GM18873 (cell line): ENCODE measurements around the gene NPTN.
"Not testable (repeated sequence)": the region's sequence is repeated elsewhere in the genome, so short reads cannot be mapped to it uniquely, and the experiment has no call there.

Experiments
- ATAC-seq: cut with Tn5 transposase; IDR thresholded peaks from one replicate; pipeline ENCODE4 v1.9.1; 2021; ENCODE audit warnings: mild to moderate bottlenecking, moderate library complexity, moderate number of reproducible peaks; ENCODE audit not compliant: unreplicated experiment, low FRiP score

The NPTN gene

GRCh38 chr15:73633111-73633990 lies at the start of gene NPTN:
Gene NPTN (minus strand): TSS chr15:73633389. CDS start chr15:73633215, 174 bp downstream.
- peak; percentile 76 for ATAC-seq

DNA sequence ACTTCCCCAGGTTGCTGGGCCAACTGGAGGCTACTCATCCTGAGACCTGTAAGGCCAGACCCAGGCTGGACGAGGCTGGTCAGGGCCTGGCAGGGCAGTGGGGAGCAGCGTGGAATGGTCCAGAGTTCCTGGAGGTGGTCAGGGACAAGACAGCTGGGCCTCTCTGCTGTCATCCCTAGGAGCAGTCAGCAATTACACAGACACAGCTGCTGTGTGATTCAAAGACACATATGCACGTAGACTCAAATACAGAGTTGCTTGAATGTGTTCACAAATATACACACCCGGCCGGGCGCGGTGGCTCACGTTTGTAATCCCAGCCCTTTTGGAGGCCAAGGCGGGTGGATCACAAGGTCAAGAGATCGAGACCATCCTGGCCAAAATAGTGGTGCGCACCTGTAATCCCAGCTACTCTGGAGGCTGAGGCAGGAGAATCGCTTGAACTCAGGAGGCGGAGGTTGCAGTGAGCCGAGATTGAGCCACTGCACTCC lies 49.5 kb upstream of the NPTN start:
- ATAC-seq: no peak

DNA sequence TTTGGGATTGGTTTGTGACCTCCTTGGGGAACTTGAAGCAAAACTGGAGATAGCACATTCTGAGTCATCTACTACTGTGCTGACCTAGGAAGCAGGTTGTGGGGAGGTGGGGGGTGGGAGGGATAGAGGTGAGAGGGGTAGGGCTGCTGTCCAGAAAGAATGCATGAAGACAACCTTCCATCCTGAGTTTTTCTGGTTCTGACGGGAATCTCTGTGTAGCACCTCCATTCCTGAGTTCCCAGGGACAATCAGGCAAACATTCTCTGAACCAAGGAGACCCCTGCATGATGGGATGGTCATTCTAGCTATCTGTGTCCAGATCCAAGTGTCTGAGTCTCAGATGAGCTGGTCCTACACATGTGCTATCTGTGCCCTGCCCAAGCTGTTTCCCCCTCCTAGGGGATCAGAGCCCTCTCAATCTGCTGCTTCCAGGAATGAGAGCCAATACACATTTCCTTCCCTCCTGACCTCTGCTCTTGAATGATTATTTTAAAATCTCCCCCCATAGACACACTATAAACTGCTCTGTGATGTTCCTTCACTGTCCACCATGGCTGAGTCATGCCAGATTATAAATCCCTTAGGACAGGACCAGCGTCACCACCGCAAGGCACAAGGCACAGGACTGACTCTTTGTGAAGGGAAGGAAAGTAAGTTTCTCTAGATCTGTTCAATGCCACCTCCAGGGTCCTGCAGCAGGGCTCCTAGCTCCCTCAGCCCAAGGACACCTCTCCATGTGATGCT lies 48.8 kb upstream of the NPTN start:
- ATAC-seq: no peak

GRCh38 chr15:73681063-73681462 lies 47.9 kb upstream of the NPTN start:
- no peak for ATAC-seq

DNA sequence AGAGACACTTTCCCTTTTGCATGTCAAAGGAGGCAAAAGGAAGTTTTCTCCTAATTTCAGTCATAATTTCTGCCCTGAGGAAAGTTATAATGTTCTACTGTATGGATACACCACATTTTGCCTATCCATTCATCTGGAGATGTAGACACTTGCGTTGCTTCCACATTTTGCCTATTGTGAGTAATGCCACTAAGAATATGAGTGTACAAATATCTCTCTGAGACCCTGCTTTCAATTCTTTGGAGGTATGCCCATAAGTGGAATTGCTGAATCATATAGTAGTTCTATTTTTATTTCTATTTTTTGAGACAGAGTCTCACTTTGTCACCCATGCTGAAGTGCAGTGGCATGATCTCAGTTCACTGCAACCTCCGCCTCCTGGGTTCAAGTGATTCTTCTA lies 47.4 kb upstream of the NPTN start:
- no peak for ATAC-seq

GRCh38 chr15:73679964-73680363 lies 46.8 kb upstream of the NPTN start:
- no peak for ATAC-seq

DNA sequence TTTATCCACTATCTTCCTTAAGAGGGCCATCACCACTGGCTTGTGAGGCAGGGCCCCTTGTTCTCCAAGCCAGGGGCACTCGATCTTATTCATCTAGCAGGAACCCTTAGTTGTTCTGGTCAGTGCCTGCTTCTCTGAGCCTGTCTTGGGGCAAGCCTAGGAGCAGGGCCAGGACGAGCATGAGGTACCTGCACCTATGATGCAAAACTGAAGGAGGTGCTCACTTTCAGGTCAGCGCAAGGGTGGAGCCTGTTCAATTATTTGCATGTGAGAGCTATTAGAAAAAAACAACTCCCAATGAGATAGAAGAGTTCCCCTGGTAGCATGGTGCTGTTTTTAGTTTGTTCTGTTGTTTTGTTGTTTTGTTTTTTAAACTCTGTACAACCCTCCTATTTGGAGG lies 46.0 kb upstream of the NPTN start:
- ATAC-seq: no peak

- no peak for ATAC-seq
These were observed 45.3 kb upstream of the NPTN start for GRCh38 chr15:73678498-73678897.

GRCh38 chr15:73677733-73678132 lies 44.5 kb upstream of the NPTN start:
- no peak for ATAC-seq

- no peak for ATAC-seq
These were observed 44.0 kb upstream of the NPTN start for GRCh38 chr15:73677146-73677607.

GRCh38 chr15:73674587-73674986 lies 41.4 kb upstream of the NPTN start:
- ATAC-seq: no peak

- ATAC-seq: no peak
These were observed 27.3 kb upstream of the NPTN start for GRCh38 chr15:73660455-73660854.

DNA sequence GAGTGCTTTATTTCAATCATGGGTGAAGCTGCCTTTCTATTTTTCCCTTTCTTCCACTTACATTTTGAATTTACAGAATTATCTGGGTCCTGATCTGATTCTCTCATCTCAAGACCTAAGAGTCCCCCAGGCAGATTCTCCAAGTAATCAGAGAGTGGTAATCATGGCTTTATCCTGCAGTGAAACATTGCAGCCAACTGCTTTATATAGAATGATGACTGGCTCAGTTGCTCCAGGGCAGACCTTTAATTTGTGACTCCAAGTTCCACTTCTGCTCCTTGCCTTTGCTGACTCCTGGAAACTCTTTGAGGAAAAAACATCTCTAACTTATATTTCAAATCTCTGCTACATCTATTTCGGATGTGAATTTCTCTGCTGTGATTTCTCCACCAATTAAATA lies 25.5 kb upstream of the NPTN start:
- ATAC-seq: no peak

- no peak for ATAC-seq
These were observed 22.5 kb upstream of the NPTN start for GRCh38 chr15:73655724-73656123.

DNA sequence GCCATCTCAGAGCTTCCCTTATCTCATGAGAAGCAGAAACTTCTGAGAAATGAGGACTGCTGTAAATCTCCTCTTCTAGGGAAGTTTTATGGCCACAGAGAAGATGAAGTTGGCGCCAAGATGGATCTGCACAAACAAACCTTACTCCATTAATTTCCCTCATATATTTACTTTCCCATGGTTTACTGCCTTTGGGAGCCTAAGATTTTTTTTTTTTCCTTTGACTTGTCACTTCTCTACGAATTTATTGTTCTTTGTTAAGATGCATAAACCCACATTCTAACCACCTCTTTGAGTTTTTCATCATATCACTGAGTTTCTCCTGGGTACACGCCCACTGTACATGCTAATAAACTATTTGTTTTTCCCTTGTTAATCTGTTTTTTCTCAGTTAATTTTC lies 21.5 kb upstream of the NPTN start:
- no peak for ATAC-seq

GRCh38 chr15:73650416-73651126 lies 17.4 kb upstream of the NPTN start:
- no peak for ATAC-seq

DNA sequence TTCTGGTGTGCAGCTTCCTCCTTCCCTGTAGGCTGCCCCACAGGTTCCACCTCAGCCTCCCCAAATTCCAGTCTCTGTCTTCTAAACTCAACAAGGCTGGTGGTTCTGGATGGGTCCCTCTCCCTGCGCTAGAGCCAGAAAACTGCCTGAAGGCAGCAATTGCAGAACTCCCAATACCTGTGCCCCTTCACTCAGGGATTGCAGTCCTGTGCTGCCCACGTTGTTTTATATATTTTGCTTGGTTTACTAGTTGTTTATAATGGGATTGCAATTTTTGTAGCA lies 14.8 kb upstream of the NPTN start:
- no peak for ATAC-seq

- no peak for ATAC-seq
These were observed 14.2 kb upstream of the NPTN start for GRCh38 chr15:73647259-73648013.

DNA sequence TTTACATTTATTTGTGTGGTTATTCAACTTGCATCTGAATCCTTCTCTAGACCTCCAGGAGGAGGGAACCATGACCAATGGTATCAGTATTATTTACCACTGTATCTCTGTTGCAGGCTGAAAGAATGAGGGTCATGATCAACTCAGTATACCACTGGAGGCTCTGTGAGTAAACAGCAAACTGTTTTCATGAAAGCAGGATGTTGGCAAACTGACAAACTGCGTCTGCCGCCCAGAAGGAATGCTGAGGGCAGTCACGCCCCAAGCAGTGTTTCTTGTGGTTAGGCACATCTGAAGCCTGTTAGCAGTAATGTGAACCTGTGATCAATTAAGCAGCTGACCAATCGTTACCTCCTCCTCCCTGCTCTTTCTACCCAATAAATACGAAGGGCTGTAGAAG lies 6.3 kb upstream of the NPTN start:
- not testable (repeated sequence) for ATAC-seq

DNA sequence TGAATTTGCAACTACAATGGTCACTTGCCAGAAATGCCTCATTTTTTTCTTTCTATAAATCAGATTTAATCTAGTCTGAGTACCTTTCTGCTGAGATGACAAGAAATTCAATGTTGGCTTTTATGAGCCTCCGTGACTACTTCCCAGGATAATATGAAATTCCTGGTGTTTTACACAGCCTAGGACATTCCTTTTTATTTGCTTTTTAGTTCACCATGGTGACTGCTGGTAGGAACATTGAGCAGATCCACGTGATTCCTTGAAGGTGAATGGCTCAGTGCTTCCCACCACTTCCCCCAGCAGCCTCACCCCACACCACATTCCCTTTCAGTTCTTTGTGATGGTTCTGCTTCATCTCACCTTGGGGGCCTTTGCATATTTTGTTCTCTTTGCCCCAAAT lies 4.3 kb upstream of the NPTN start:
- ATAC-seq: no peak
